ENCODE data around the gene PCDHGB7.
"Not testable (repeated sequence)": the region's sequence is repeated elsewhere in the genome, so short reads cannot be mapped to it uniquely, and the experiment has no call there.

- peak; percentile 80 for TF ChIP-seq CTCF (IDR thresholded peaks at IDR 0.05)
- not testable (repeated sequence) for TF ChIP-seq EZH2 (IDR thresholded peaks at IDR 0.05)
These were observed 9.5 kb upstream of the PCDHGB7 start, which contains the start of gene PCDHGB6 for GRCh38 chr5:141407790-141408505.

All from neural progenitor cell (in vitro differentiated cells).